Suprapubic skin (tissue), 3 donors: ENCODE data around the gene SSX2IP.

Source experiments
- CTCF ChIP-seq, 2 donors: fragments of 200-600 bp in 1 of 2; fragments of 450-650 bp in 1 of 2; sonication (generic) in 1 of 2; IDR thresholded peaks; one replicate each; pipeline ENCODE4 v1.5.1; 2016 to 2019; ENCODE audit warnings: antibody characterized with exemption in 2 of 2, mild to moderate bottlenecking in 1 of 2, moderate library complexity in 1 of 2
- EP300 ChIP-seq: sonication (generic); formaldehyde crosslinking; IDR thresholded peaks from one replicate; pipeline ENCODE4 v1.6.1; 2017; ENCODE audit warnings: antibody characterized with exemption
- POLR2A ChIP-seq, 2 donors: fragments of 450-650 bp; IDR thresholded peaks; one replicate each; pipeline ENCODE4 v1.6.1; 2017; ENCODE audit warnings: antibody characterized with exemption in 2 of 2, mild to moderate bottlenecking in 2 of 2, moderate library complexity in 2 of 2

GRCh38 chr1:84736445-84736844, 46.2 kb upstream of the SSX2IP start:
- TF ChIP-seq EP300 (no peak), CTCF (IDR thresholded peaks at IDR 0.05) (no peak), POLR2A (IDR thresholded peaks at IDR 0.05) (no peak)
